Activated CD8-positive, alpha-beta T cell treated with anti-CD3 and anti-CD28 coated beads for 36 hours (primary cell): ENCODE measurements around the gene LMF1. TPM values are rescaled to one million over a fixed set of nuclear protein-coding genes. Genes with fewer than 3 reads are reported as not detected.

Experiments
- ATAC-seq: fragments of 200-7000 bp; cut with Tn5 transposase; one replicate; pipeline ENCODE4 v1.10.0; 2021; ENCODE audit warnings: mild to moderate bottlenecking, moderate library complexity
- CTCF ChIA-PET: fragments of 350-600 bp; sonication (Branson Sonifier 250); formaldehyde crosslinking; loops from one replicate; lab custom pipeline; 2021; ENCODE audit warnings: antibody characterized with exemption; lab: Charles Lee
- POLR2A ChIA-PET: fragments of 350-600 bp; sonication (Branson Sonifier 250); formaldehyde crosslinking; loops from one replicate; lab custom pipeline; 2021; ENCODE audit warnings: antibody characterized with exemption; lab: Charles Lee
- DNase-seq: peaks from one replicate; pipeline ENCODE4 v3.0.0-alpha.2; 2020
- H3K27ac Mint-ChIP-seq: one replicate; pipeline ENCODE4 v1.8.0; 2021; ENCODE audit warnings: mild to moderate bottlenecking, mixed read lengths
- H3K27me3 Mint-ChIP-seq: one replicate; pipeline ENCODE4 v1.8.0; 2021; ENCODE audit warnings: mixed read lengths
- H3K36me3 Mint-ChIP-seq: one replicate; pipeline ENCODE4 v1.8.0; 2021; ENCODE audit warnings: low read depth, mixed read lengths
- H3K4me1 Mint-ChIP-seq: one replicate; pipeline ENCODE4 v1.8.0; 2021; ENCODE audit warnings: low read depth, mixed read lengths
- H3K4me3 Mint-ChIP-seq: one replicate; pipeline ENCODE4 v1.8.0; 2021; ENCODE audit warnings: mild to moderate bottlenecking, moderate library complexity, mixed read lengths
- H3K9me3 Mint-ChIP-seq: one replicate; pipeline ENCODE4 v1.8.0; 2021; ENCODE audit warnings: mixed read lengths
- intact Hi-C: fragments of 100-400 bp; cut with micrococcal nuclease; formaldehyde crosslinking; loops from one replicate; pipeline ENCODE4 v1.10.0; 2022
- total RNA-seq, 2 experiments: library from RNA; stranded (reverse); gene quantifications; one replicate each; pipeline ENCODE4 v1.2.3, GENCODE V29; 2021
- TF ChIP-seq, protein P1 (sequence below): fragments of 200-600 bp; IDR thresholded peaks from one replicate; pipeline ENCODE4 v1.8.0; 2022; ENCODE audit warnings: antibody characterized with exemption, mild to moderate bottlenecking

Gene LMF1
- total RNA-seq, 2 experiments from 2014 or later = 8.7 to 9.7 TPM

DNA sequence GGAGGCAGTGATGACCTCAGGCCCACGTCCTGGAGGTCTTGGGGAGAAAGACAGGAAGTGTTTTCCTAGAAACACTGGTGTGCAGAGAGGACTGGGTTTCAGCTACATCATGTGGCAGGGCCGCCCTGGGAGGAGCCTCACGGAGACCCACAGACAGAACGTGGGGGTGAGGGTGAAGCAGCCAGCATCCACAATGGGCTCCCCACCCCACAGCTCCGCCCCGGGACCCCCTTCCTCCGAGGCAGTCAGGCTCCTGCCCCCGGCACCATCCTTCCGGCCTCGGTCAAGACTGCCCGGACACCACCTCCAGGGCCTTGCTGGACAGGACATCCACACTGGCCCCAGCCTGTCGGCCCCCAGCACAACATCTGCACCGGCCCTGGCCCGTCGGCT, 51.1 kb downstream of the LMF1 start:
- POLR2A ChIA-PET = no interaction called here
- Mint-ChIP-seq H3K27ac (no peak overlapping the region), H3K27me3 (no peaks in the 10 kb centered on the region), H3K4me3 (no peak overlapping the region), H3K9me3 (no peaks in the 10 kb centered on the region), H3K4me1 (no peaks in the 10 kb centered on the region), H3K36me3 (peaks cover 11% of the 10 kb centered on the region)
- DNase-seq (no peak), ATAC-seq (no peak)
- CTCF ChIA-PET = no interaction called here
- TF ChIP-seq, protein P1, sequence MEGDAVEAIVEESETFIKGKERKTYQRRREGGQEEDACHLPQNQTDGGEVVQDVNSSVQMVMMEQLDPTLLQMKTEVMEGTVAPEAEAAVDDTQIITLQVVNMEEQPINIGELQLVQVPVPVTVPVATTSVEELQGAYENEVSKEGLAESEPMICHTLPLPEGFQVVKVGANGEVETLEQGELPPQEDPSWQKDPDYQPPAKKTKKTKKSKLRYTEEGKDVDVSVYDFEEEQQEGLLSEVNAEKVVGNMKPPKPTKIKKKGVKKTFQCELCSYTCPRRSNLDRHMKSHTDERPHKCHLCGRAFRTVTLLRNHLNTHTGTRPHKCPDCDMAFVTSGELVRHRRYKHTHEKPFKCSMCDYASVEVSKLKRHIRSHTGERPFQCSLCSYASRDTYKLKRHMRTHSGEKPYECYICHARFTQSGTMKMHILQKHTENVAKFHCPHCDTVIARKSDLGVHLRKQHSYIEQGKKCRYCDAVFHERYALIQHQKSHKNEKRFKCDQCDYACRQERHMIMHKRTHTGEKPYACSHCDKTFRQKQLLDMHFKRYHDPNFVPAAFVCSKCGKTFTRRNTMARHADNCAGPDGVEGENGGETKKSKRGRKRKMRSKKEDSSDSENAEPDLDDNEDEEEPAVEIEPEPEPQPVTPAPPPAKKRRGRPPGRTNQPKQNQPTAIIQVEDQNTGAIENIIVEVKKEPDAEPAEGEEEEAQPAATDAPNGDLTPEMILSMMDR = no peak
- intact Hi-C loops = no loop called here

GRCh38 chr16:918741-919657, 51.8 kb downstream of the LMF1 start:
- Mint-ChIP-seq H3K4me1 (no peaks in the 10 kb centered on the region), H3K36me3 (peaks cover 11% of the 10 kb centered on the region), H3K9me3 (no peaks in the 10 kb centered on the region), H3K27me3 (no peaks in the 10 kb centered on the region), H3K27ac (no peak overlapping the region), H3K4me3 (no peak overlapping the region)
- ATAC-seq = no peak
- intact Hi-C loops = no loop called here
- DNase-seq = no peak
- TF ChIP-seq, protein P1 = no peak
- ChIA-PET POLR2A (no interaction called here), CTCF (no interaction called here)

GRCh38 chr16:918068-918467, 52.7 kb downstream of the LMF1 start:
- Mint-ChIP-seq H3K36me3 (peaks cover 11% of the 10 kb centered on the region), H3K4me1 (no peaks in the 10 kb centered on the region), H3K4me3 (no peak overlapping the region), H3K9me3 (no peaks in the 10 kb centered on the region), H3K27ac (no peak overlapping the region), H3K27me3 (no peaks in the 10 kb centered on the region)
- DNase-seq = no peak
- intact Hi-C loops = no loop called here
- TF ChIP-seq, protein P1 = no peak
- POLR2A ChIA-PET = no interaction called here
- CTCF ChIA-PET = no interaction called here
- ATAC-seq = no peak

DNA sequence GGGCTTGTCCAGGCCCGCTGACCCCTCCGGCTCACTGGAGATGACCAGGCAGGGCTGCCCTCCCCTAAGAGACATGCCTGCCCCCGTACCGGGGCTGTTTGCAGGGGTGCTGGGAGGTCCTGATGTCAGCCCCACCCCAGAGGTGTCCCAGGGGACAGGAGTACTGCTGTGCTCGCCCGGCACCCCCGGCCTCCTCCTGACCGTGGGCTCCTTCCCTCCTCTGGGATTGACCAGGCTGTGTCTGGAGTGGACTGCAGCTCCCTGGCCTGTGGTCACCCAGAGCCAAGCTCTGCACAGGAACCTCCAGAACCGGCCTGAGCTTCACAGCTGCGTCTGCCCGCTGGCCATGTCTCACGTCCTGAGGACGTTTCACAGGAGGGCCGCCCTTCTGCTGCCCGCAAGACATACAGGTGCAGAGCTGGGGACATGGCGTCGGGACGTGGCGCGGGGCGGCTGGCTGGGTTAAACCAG, 53.2 kb downstream of the LMF1 start:
- H3K9me3 Mint-ChIP-seq = no peaks in the 10 kb centered on the region
- peaks cover 11% of the 10 kb centered on the region for H3K36me3 Mint-ChIP-seq
- ATAC-seq (no peak), DNase-seq (no peak)
- no peak overlapping the region for H3K27ac Mint-ChIP-seq
- no peaks in the 10 kb centered on the region for H3K27me3 Mint-ChIP-seq
- H3K4me1 Mint-ChIP-seq = no peaks in the 10 kb centered on the region
- ChIA-PET POLR2A (no interaction called here), CTCF (no interaction called here)
- intact Hi-C loops = no loop called here
- TF ChIP-seq, protein P1 = no peak
- H3K4me3 Mint-ChIP-seq = no peak overlapping the region

DNA sequence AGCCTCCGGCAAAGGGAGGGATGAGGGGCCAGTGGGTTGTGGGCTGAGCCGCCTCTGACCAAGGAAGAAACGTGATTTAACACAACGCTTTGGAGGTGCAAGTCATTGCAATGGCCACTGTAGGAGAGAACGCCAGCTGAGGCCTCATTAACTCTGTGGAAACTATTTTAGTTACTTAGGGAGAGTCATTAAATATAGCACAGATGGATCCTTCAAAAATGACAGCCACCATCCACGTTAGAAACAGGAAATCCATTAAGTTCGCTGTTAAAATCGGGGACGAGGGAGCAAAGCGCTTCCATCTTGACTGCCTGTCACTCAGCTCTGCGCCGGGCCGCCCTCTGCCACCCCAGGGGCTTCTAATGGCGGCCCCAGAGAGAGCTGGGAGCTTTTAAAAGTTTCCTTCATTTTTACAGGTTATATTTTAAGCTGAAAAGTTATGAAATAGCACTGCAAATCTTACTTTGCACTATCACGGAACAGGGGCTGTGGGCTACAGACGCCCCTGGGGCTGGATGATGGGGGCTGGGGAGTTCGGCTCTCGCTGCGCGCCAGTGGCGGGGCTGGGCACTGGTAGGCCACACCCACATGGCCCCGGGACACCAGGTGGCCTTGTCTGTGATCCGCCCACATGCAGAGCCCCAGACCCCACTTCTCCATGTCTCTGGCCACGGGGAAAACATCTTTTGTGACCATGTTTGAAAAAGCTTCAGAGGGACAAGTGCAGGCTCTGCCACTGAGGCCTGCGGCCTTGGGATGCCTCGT, 54.6 kb downstream of the LMF1 start:
- no peak overlapping the region for H3K4me3 Mint-ChIP-seq
- H3K27ac Mint-ChIP-seq = no peak overlapping the region
- intact Hi-C loops = no loop called here
- no peaks in the 10 kb centered on the region for H3K9me3 Mint-ChIP-seq
- H3K27me3 Mint-ChIP-seq = no peaks in the 10 kb centered on the region
- no peaks in the 10 kb centered on the region for H3K36me3 Mint-ChIP-seq
- TF ChIP-seq, protein P1 = no peak
- ATAC-seq (no peak), DNase-seq (no peak)
- H3K4me1 Mint-ChIP-seq = no peaks in the 10 kb centered on the region
- ChIA-PET CTCF (no interaction called here), POLR2A (no interaction called here)
